Osteoblast (primary cell): ENCODE results near the gene ALDH18A1. TPM values are rescaled to one million over a fixed set of nuclear protein-coding genes. Genes with fewer than 3 reads are reported as not detected.
A peak's percentile ranks its signal among the peaks of the same experiment; 100 is the strongest.

Experiments used
- DNase-seq: peaks from one replicate; pipeline ENCODE4 v3.0.0; 2011; ENCODE audit warnings: low spot score, mixed read lengths; ENCODE audit not compliant: insufficient read length; ENCODE audit errors: missing footprints
- H2AFZ ChIP-seq: 2 replicates; pipeline ENCODE4 v1.6.0; 2011; ENCODE audit warnings: mild to moderate bottlenecking, low read length
- H3K27ac ChIP-seq: 2 replicates; pipeline ENCODE4 v1.5.1; 2011; ENCODE audit warnings: mild to moderate bottlenecking, low read depth, low read length, moderate library complexity
- H3K27me3 ChIP-seq: 2 replicates; pipeline ENCODE4 v1.6.0; 2012; ENCODE audit warnings: mild to moderate bottlenecking, control low read depth, inconsistent platforms, low read length, moderate library complexity; ENCODE audit not compliant: insufficient read depth
- H3K36me3 ChIP-seq: 2 replicates; pipeline ENCODE4 v1.5.1; 2011; ENCODE audit warnings: mild to moderate bottlenecking, low read length, control low read depth, moderate library complexity; ENCODE audit not compliant: insufficient read depth
- H3K4me1 ChIP-seq: 2 replicates; pipeline ENCODE4 v1.5.1; 2011; ENCODE audit warnings: mild to moderate bottlenecking, low read length, control low read depth, moderate library complexity; ENCODE audit not compliant: insufficient read depth
- H3K4me2 ChIP-seq: 2 replicates; pipeline ENCODE4 v1.6.0; 2011; ENCODE audit warnings: mild to moderate bottlenecking, low read length; ENCODE audit not compliant: insufficient read depth
- H3K4me3 ChIP-seq: fragments of 200-600 bp; sonication (generic); 3 replicates; pipeline ENCODE4 v1.5.1; 2012; ENCODE audit warnings: mild to moderate bottlenecking, low read length, inconsistent platforms; ENCODE audit not compliant: insufficient read depth
- H3K79me2 ChIP-seq: 2 replicates; pipeline ENCODE4 v1.6.0; 2012; ENCODE audit warnings: mild to moderate bottlenecking, low read length, control low read depth, inconsistent platforms; ENCODE audit not compliant: insufficient read depth
- H3K9me3 ChIP-seq: 2 replicates; pipeline ENCODE4 v1.5.1; 2011; ENCODE audit warnings: low read depth, low read length, control low read depth
- H4K20me1 ChIP-seq: 2 replicates; pipeline ENCODE4 v1.6.0; 2012; ENCODE audit warnings: mild to moderate bottlenecking, low read length, control low read depth; ENCODE audit not compliant: insufficient read depth
- CTCF ChIP-seq: IDR thresholded peaks from 2 replicates; pipeline ENCODE4 v1.5.1; 2011; ENCODE audit warnings: mild to moderate bottlenecking, low read depth, low read length, moderate library complexity; ENCODE audit errors: extremely low read depth
- total RNA-seq: library from RNA; depleted of rRNA; stranded (reverse); fragments of >200 nt; gene quantifications from 2 replicates; pipeline ENCODE4 v1.2.3, GENCODE V29; 2012

Gene ALDH18A1
- total RNA-seq, 1 donor, result 98.4 TPM

- Histone ChIP-seq H4K20me1 (no peaks in the 10 kb centered on the region), H3K4me2 (no peak overlapping the region), H3K4me1 (no peaks in the 10 kb centered on the region), H3K36me3 (peaks cover 47% of the 10 kb centered on the region), H3K4me3 (no peak overlapping the region), H3K27ac (no peak overlapping the region), H2AFZ (no peak overlapping the region), H3K27me3 (no peaks in the 10 kb centered on the region), H3K9me3 (no peaks in the 10 kb centered on the region), H3K79me2 (no peaks in the 10 kb centered on the region)
- TF ChIP-seq CTCF, result no peak
- DNase-seq, result no peak
Observed at GRCh38 chr10:95604630-95605029, 51.9 kb downstream of the ALDH18A1 start.

DNA sequence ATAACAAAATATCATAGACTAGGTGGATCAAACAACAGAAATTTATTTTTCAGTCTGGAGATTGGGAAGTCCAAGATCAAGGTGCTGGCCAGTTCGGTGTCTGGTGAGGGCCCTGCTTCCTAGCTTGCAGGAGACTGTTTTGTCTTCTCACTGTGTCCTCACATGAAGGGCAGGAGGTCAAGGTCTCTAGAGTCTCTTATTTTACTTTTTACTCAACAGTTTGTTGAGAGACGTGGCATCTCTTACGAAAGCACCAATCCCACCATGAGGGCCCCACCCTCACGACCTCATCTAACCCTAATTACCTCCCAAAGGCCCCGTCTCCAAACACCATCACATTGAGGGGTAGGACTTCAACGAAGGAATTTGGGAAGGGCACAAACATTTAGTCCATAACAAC is 54.1 kb downstream of the ALDH18A1 start:
- Histone ChIP-seq H3K4me3 (no peak overlapping the region), H3K9me3 (no peaks in the 10 kb centered on the region), H3K4me2 (no peak overlapping the region), H4K20me1 (no peaks in the 10 kb centered on the region), H3K4me1 (no peaks in the 10 kb centered on the region), H3K36me3 (peaks cover 27% of the 10 kb centered on the region), H2AFZ (no peak overlapping the region), H3K27me3 (no peaks in the 10 kb centered on the region), H3K27ac (no peak overlapping the region), H3K79me2 (no peaks in the 10 kb centered on the region)
- DNase-seq, result no peak
- no peak for TF ChIP-seq CTCF

- Histone ChIP-seq H3K4me2 (no peak overlapping the region), H3K9me3 (no peaks in the 10 kb centered on the region), H4K20me1 (no peaks in the 10 kb centered on the region), H3K27me3 (no peaks in the 10 kb centered on the region), H3K4me3 (no peak overlapping the region), H3K27ac (no peak overlapping the region), H3K4me1 (no peaks in the 10 kb centered on the region), H3K36me3 (peaks cover 15% of the 10 kb centered on the region), H3K79me2 (no peaks in the 10 kb centered on the region), H2AFZ (no peak overlapping the region)
- DNase-seq, result peak; percentile 90
- peak; percentile 99 for TF ChIP-seq CTCF
Observed at GRCh38 chr10:95601116-95601719, 55.3 kb downstream of the ALDH18A1 start.

DNA sequence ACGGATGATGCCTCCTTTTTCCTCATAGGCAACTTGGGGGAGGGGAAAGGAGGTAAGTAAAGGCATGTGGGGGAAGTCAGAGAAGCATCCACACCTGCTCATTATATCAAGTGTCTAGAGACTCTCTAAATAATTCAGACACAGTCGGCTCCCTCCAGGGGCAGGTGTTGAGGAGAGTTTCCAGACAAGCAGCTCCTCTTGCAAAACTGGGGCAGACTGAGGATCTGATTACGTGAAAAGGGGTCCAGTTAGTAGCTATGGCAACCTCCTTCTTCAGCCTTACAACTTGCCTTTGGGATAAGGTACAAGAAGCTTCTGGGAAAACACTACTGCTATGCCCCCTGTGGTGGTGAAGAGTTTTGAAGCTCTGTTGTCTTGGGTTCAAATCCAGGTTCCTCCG is 56.4 kb downstream of the ALDH18A1 start:
- Histone ChIP-seq H4K20me1 (no peaks in the 10 kb centered on the region), H2AFZ (no peak overlapping the region), H3K36me3 (peaks cover 8% of the 10 kb centered on the region), H3K27me3 (no peaks in the 10 kb centered on the region), H3K4me2 (no peak overlapping the region), H3K27ac (no peak overlapping the region), H3K4me1 (no peaks in the 10 kb centered on the region), H3K9me3 (no peaks in the 10 kb centered on the region), H3K79me2 (no peaks in the 10 kb centered on the region), H3K4me3 (no peak overlapping the region)
- no peak for DNase-seq
- TF ChIP-seq CTCF, result no peak
